HuH-7.5 (cell line): Measurements from ENCODE around the gene MKI67.
A peak's percentile ranks its signal among the peaks of the same experiment; 100 is the strongest.
"Not testable (repeated sequence)": the region's sequence is repeated elsewhere in the genome, so short reads cannot be mapped to it uniquely, and the experiment has no call there.

Experiments used
- DNase-seq: peaks from one replicate; pipeline ENCODE4 v3.0.0; 2011; ENCODE audit warnings: low spot score

The MKI67 gene

DNA sequence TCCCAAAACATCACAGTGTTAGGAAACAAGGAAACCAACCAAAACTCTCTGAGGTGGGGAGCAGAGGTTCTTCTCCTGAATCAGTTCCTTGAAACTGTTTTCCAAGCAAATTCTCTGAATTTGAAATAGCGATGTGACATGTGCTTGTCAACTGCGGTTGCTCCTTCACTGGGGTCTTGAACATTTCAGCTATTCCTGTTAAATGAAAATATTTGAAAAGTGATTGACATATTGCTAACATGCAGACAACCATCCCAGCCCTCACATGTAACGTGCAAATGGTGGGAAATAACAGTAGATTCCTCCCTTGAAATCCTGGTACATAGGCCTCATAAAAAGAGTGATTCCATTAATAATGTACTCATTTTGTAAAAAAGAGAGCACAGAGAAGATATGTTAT, 15.9 kb downstream of the MKI67 start:
- no peak for DNase-seq

DNA sequence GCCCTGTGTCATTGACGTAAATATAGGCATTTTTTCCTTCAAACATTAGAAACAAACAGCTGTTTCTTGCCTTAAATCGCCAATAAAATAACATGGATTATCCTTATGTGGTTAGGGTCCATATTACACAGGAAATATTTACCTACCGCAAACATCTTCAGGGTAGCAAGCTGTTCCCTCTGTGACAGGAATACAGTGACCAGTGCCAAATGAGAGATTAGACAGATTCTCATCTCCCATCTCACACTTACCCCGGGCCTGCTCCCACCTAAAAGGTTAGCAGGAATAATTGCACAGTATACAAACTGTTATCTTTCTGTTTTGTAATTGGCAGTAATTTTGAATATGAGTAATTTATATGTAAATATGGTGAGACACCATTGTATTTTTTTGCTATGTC, 16.5 kb downstream of the MKI67 start:
- no peak for DNase-seq

DNA sequence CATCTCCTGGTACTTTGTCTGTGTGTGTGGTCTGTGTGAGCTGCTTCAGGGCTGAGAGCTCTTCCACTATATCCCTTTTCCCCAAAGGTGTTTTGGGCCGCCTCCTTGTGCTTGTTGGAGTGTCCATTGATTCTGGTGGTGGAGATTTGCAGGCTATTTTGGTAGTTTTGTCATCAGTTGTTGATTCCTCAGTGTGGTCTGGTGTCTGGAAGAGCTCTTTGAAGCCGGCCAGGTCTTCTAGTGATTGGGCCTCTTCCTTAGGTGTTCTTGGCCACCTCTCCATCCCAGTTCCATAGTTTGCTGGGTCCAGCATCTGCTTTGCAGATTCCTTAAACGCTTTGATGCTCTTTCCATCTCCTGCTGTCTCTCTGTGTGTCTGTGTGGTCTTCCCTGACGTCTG, 20.8 kb downstream of the MKI67 start:
- DNase-seq = no peak

DNA sequence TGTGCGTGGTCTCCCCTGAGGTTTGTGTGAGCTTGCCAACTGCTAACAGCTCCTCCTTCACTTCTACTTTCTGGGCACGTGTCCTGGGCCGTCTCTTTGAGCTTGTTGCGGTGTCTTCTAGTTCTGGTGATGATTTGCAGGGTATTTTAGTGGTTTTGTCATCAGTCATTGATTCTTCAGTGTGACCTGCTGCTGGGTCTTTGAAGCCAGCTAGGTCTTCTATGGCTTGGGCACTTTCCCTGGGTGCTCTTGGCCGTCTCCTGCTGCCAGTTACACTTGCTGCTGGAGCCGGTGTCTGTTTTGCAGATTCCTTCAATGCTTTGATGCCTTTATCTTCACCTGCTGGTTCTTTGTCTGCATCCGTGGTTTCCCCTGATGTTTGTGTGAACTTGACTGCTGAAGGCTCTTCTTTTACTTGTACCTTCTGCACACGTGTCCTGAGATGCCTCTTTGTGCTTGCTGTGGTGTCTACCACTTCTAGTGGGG, 23.0 kb downstream of the MKI67 start:
- no peak for DNase-seq

DNA sequence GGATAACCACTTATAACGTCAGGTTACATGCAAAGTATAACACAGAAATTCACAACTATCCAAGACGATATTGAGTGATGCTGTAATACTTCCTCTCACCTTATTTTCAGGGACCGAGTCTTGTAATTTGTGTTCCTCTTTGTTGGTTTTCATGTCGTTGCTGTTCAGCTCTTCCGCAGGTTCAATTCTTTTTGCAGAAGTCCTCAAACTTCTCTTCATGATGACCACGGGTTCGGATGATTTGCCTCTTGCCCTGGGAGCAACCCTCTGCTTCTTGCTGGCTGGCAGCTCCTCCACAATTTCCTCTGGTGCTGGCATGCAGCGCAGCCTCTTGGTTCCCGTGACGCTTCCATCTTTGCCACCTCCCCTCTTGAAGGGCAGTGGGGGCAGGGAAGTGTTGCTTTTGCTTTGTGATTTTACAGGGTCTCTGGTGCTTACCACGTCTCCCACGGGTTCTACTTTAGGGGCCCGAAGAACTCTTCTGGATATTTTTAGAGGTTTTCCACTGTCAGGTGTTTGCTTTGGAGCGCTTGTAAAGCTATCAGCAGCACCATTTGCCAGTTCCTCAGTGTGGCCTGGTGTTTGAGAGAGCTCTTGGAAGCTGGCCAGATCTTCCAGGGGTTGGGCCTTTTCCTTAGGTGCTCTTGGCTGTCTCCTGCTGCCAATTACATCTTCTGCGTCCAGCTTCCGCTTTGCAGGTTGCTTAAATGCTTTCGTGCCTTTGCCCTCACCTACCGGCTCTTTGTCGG, 23.6 kb downstream of the MKI67 start:
- no peak for DNase-seq

DNA sequence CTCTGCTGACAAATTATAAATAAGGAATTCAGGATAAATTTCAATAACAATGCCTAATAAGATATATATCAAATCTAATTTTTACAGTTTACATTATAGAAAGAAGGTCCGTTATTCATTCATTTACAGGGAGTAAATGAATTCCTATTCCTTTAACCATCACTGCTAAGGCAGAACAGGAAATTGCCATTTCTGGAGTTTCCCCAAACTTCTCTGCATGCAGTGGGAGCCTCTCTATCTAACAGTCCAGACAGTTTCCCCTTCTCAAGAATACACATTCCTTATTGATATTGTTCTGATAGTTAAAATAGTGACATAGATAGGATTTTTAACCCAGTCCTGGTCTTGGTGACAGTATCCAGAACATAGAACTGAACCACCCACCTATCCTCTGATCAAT, 24.3 kb downstream of the MKI67 start:
- DNase-seq = no peak

DNA sequence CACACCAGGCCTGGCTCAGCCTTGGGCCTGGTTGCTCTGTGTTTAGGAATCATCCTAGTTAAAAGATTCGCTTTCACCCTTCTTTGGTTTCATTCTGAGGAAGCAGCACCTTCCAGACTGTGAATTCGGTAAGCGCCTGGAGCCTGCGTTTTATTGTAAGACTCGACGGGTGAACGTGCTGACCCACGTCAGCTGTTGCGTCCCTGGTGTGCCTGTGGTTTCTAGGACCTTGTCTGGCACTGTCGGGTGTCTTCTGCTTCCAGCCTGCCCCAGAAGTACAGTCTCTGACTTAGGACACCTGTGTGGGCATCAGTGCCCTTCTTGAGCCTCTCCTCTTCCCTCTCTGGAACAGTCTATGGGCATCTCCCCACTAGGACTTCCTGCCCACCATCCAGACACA, 26.3 kb downstream of the MKI67 start:
- DNase-seq = no peak

DNA sequence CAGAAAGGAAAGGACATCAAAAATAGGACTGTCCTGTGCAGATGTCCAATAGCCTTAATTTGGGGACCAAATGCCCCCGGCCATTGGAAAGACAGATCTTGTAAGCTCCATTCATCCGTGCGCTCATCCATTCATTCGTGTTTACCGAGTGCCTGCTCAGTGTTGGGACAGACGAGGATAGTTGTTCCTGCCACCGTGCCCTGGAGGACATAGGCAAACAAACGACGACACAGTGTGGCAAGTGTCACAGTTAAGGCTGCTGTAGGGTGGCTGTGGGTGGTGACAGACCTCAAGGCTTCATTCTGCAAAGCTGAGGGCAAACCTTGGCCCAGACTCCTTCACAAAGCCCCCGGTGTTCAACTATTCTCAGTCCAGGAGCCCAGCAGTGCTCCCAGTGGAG, 27.6 kb downstream of the MKI67 start:
- DNase-seq = no peak

DNA sequence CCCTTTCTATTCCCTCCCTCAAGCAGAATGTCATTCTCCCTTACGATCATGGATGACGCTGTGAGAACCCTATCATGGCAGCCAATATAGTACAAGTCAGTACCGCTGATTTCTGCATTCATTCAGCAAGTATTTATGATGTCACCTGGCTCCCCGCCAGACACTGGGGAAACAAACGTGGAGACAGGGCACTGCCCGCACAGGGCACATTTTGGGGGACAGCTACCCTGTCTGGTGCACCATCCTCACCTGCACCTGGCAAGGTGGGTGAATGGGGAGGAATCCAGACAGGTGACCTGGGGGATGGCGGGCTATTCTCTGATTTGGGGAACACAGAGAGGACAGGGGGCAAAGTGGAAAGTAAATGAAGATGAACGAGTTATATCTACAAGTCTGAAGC, 28.4 kb downstream of the MKI67 start:
- DNase-seq = no peak

DNA sequence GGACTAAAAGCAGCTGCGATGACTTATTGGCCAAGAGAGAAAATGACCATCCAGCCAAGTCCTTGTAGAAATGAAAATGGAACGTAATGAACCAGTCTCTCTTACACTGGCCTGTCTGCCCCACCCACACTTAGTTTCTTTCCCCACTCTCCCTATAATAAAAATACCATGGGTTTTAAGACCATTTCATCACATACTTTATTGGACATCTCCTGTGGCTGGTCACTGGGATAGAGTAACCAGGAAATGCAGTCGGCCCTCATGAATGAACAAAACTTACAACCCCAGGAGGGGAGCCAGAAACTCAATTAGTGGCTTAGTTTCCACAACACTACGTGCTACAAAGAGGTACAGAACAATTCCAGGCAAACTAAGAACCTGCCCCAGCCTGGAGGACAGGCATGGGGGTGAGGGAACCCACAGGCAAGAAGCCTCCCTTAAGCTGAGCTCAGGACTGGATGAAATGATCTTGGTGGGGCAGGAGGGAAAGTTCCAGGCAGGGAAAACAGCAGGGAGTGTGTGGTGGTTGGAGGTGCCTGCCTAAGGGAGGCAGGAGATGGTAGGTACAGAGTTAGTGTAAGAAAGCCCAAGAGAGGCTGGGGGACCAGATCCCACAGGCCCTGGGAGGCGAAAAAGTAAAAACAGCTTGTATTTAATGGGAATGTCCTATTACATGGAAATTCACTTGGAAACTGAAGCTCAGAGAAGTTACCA, 29.6 kb downstream of the MKI67 start:
- no peak for DNase-seq

DNA sequence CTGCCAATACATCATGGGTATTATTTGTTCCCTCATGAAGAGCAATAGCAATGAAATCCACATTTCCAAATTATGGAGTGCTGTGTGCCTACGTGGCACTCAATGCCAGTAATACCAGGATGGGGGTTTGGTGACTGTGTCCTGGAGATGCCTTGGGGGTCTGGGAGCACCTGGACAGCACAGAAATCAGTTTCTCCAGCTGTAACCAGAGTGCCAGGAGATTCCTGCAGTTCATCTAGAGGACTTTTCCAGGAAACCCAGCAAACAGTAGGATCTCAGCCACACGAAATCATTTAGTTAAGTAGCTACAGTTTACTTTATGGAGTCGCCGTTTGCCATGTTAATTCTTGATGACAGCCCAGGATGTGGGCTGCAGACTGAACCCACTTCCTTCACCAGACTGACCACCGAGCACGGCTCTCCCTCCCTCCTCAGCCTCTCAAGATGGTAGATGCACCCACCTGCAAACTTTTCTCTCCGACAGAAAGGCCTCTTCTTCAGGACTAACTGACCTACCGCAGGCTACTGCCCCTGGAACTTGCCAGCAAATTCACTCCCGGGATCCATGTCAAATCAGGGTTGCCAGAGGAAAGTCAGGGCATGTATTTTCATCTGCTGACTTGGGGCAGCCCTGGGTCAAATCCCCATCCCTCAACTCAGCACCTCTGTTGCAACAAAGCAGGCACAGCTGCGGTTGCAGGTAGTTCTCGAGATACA, 30.3 kb downstream of the MKI67 start:
- DNase-seq = no peak

DNA sequence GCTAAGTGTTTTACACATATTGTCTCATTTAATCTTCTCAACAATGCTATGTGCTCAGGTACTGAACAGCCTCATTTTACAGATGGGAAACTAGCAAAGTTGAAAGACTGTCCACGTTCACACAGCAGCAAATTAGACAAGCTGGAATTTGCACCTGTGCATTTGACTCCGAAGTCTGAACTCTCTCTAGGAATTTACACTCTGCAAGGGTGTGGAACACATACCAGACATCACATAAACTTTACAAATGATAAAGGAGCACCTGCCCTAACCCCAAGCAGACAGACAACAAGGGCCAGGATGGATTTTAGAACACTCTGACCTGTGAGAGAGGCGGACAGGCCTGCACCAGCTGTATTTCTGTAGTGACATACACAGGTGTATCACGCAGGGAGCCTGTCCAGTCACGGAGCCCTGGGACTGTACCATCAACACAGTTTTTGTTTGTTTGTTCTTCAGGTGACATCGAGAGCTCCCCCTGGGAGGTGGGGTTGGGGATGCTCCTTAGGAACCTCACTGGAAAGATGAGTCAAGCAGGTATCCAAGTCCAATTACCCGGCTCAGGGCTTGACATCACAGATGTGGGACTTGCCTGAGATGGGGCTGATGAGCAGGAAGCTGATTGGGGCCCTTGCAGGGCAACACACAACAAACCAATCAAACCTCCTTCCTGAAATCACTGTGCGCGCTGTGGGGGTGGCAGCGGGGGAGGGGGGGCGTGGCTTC, 31.0 kb downstream of the MKI67 start:
- DNase-seq = no peak

DNA sequence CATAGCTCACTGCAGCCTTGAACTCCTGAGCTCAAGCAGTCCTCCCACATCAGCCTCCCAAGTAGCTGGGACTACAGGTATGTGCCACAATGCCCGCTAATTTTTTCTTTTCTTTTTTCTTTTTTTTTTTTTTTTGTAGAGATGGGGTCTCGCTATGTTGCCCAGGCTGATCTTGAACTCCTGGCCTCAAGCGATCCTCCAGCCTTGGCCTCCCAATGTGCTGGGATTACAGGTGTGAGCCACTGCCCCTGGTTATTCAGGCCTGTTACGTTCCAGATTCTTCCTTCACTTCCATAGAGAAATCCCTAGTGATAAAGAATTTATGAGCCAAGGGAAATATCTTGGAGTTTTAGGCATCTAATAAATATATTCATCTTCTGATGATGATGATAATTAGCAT, 31.6 kb downstream of the MKI67 start:
- not testable (repeated sequence) for DNase-seq

DNA sequence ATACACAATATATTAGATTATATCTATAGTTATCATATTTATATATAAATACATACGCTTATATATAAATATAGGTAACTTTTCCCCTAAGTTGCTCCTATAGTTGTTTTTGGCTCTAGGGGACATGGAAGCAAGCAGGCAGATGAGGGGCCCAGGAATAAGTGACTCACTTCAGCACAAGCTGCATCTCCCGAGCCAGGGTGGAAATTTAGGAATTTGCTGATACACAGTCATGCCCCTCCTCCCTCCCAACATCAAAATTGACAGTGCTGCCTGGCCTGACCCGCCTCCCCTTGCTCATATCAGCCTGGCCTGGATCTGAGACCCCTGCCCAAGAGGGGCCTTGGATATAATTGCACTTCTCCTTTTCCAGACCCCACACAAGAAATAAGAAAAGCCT, 33.8 kb downstream of the MKI67 start:
- no peak for DNase-seq

DNA sequence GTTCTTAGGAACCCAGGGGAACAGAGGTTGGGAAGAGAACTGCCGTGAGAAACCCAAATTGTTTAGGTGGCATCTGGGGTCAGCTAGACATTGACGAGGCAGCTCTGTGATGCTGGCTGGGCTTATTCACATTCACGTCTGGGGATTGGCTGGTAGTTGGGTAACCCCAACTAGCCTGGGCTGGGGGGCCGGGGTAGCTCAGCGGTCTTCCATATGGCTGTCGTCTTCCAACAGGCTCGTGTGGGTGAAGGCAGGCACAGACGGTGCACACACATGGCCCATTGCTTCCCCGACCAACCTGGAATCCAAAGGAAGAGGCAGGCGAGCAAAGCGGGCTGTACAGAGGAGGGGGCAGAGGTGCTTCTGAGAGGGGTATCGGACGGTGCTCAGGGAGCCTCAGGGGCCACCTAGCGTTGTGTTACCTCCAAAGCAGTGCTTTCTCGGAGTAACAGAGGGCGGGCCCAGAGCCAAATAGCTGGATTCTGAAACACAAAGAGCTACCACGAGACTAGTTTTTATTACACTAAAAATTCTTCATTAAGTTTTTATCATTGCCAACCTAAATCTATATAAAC, 34.5 kb downstream of the MKI67 start:
- DNase-seq = no peak

DNA sequence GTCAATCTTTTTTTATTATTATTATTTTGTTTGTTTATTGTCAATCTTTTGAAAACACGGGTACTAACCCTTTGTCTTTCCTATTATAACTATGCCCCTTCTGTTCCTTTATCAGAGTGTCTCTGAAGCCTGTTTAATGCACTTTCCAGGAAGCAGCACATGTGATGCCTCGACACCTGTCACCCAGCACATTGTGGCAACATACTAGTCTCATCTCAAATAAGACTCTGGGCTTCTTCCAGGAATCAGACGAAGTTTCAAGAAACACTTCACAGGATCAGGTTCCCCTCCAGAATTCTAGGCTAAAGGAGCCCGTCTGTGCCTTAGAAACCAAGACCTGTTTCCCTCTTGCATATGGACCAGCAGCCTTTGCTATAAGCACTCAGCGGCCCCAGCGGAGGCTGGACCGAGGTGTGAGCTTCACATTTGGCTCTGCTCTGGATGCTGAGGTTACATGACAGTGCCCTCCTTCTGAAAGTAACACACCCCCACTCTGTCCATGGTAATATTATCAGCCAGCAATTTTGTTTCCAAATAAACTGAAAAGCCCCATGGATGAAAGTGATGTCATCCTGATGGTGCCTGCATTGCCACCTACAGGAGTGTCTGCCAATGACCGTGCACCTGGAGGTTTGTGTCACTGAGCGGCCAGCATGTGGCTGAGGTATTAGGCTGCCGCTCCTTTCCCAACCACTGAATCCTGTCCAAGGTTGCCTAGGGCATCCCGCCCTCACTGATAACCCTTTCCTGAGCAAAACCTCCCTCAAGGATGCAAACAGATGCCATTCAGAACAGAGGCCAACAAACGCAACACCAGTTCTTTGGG, 38.1 kb downstream of the MKI67 start:
- peak; percentile 36 for DNase-seq

DNA sequence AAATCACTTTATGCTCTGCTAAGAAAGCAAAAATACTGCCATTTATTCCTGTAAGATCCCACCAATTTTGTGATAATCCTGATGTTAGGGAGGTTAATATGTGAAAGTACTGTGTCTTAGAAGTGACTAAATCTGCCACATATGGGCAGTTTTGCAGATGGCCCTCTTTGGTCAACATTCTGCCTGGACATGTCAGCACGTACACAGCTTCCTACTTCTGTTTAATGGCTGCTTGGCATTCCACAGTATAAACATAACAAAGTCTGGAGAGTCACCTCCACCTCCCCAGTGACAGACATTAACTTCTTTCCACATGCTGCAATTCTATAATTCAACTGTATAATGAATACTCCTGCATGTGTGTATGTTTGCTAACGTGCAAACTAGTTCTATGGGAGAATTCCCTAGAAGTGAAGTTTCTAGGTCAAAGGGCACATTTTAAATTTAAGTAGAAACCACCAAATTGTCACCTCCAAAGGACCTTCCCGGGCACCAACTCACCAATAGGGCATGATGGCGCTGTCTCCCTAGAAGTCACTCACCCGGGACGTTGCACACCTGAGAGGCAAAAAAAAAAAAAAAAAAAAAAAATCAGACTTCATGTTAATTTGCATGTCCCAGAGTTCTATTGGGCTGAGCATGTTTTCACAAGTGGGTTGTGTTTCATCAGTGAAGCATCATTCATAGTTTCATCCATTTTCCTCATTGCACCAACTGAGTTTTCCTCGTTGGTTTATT, 38.9 kb downstream of the MKI67 start:
- DNase-seq = no peak

DNA sequence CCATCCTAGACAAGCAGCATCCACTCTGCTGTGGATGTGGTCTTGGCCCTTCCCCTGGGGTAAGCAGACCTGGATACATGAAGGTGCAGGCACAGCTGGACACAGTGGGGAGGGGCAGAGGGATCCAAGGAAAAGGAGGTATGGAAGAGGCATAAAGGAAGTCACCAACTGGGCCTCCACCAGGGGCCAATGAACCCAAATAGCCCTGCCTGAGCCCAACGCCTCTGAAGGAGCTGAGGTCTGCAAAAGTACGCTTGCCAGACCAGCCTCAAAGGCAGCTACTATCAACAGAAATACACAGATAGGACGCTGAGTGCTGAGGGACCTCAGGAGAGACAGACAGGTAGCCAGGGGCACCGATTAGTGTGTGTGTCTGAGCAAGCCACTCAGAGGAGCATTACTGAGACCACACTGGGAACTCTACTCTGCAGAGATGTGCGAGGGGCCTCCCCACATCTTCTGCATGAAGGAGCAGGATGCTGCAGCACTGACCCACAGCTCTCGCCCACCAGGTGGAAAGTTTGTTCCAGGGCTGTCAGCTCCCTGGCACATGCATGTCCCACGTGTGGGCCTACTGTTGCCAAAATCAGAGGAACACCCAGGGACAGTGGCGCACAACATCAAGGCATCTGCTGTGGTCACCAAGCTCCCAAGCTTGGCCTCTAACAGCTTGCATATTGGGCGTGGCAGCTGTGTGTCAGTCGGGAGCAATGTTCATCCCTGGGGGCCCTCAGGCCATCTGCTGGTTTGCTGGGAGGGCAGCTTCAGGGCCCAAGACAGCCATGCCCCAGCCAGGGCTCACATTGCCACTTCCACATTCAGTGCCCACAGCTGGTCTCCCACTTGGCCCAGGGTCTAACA, 40.0 kb downstream of the MKI67 start:
- no peak for DNase-seq

DNA sequence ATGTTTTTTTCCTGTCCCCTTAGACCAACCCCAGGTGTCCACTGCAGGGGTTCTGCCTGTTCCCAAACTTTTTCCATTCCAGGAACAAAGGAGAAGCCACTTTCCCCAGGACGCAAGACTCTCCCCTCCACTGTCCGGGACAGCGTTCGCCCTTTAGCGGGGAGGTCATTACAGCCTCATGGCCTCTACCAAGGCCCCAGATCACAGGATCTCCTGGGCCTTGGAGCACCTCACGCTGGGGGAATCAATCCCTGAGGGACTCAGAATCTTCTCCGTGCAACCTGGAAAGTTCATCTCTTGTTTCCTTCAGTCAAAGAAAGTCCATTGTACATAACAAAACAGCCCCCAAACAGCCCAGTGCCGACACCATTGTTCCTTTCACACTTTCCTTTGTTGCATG, 41.2 kb downstream of the MKI67 start:
- DNase-seq = no peak
